Brain microvascular endothelial cell (primary cell): ENCODE data around the gene WRNIP1.

Experiments used
- DNase-seq: peaks from one replicate; pipeline ENCODE4 v3.0.0-alpha.2; 2020
- H3K27ac ChIP-seq: fragments of 250-450 bp; sonication (Bioruptor Pico); 2 replicates; pipeline ENCODE4 v1.5.1; 2020; ENCODE audit warnings: mild to moderate bottlenecking, moderate library complexity
- H3K27me3 ChIP-seq: fragments of 250-450 bp; sonication (Bioruptor Pico); replicated peaks from 2 replicates; pipeline ENCODE4 v1.5.1; 2020; ENCODE audit warnings: mild to moderate bottlenecking
- H3K36me3 ChIP-seq: fragments of 250-450 bp; sonication (Bioruptor Pico); replicated peaks from 2 replicates; pipeline ENCODE4 v1.5.1; 2020; ENCODE audit warnings: mild to moderate bottlenecking
- H3K4me3 ChIP-seq: 2 replicates; pipeline ENCODE4 v1.5.1; 2011; ENCODE audit warnings: low read depth, mild to moderate bottlenecking, control low read depth, low read length, moderate library complexity
- CTCF ChIP-seq: IDR thresholded peaks from 2 replicates; pipeline ENCODE4 v1.5.1; 2011; ENCODE audit warnings: low read depth, mild to moderate bottlenecking, moderate library complexity, low read length, control low read depth, inconsistent platforms; ENCODE audit errors: missing control alignments
- in situ Hi-C: cut with HindIII; loops from 2 replicates; pipeline ENCODE4 v1.10.0; 2017; ENCODE audit warnings: low sequenced_read_pairs, low pct_ligation_motif_present

Gene WRNIP1

DNA sequence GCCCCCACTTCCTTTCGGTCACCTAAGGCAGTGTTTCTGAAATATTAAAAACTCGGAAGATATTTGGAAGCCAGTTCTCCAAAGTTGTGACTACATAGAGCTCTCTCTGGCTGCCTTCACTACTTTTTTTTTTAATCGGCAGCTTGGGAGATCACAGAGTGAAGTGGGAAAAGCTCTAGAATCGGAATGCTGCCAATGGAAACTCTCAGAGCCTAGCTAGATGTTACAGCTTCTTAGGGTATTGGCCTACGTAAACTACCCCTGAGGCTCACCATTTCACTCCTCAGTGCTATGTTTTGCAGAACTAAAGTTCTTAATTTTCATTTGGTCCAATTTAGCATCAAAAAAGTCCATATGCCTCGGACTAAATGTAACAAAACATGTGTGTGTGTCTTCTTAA, 61.9 kb downstream of the WRNIP1 start:
- no peak for DNase-seq
- no peaks in the 10 kb centered on the region for H3K36me3 ChIP-seq
- H3K4me3 ChIP-seq: no peak overlapping the region
- H3K27ac ChIP-seq: no peak overlapping the region
- TF ChIP-seq CTCF: no peak
- H3K27me3 ChIP-seq: no peaks in the 10 kb centered on the region
- in situ Hi-C loops: no loop called here

DNA sequence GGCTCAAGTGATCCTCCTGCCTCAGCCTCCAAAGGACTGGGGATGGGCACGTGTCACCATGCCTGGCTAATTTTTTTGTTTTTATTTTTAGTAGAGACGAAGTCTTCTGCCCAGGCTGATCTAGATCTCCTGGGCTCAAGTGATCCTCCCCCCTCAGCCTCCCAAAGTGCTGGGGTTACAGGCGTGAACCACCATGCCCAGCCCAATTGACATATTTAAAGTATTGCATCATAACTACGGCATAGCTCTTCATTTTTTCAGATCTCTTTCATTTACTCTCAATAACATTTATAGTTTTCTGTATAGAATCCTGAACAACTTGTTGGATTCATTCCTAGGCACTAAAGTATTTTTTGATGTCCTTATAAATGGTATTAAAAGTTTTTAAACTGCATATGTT, 63.4 kb downstream of the WRNIP1 start:
- Histone ChIP-seq H3K36me3 (no peaks in the 10 kb centered on the region), H3K4me3 (no peak overlapping the region), H3K27me3 (no peaks in the 10 kb centered on the region), H3K27ac (no peak overlapping the region)
- no peak for DNase-seq
- TF ChIP-seq CTCF: no peak
- in situ Hi-C loops: no loop called here

- Histone ChIP-seq H3K27ac (no peak overlapping the region), H3K27me3 (no peaks in the 10 kb centered on the region), H3K36me3 (no peaks in the 10 kb centered on the region), H3K4me3 (no peak overlapping the region)
- no peak for DNase-seq
- TF ChIP-seq CTCF: no peak
- in situ Hi-C loops: no loop called here
Observed at GRCh38 chr6:2829253-2829652, 64.1 kb downstream of the WRNIP1 start.

GRCh38 chr6:2830183-2830582, 65.0 kb downstream of the WRNIP1 start:
- H3K4me3 ChIP-seq: no peak overlapping the region
- H3K27me3 ChIP-seq: no peaks in the 10 kb centered on the region
- no peak overlapping the region for H3K27ac ChIP-seq
- in situ Hi-C loops: no loop called here
- TF ChIP-seq CTCF: no peak
- no peak for DNase-seq
- no peaks in the 10 kb centered on the region for H3K36me3 ChIP-seq

DNA sequence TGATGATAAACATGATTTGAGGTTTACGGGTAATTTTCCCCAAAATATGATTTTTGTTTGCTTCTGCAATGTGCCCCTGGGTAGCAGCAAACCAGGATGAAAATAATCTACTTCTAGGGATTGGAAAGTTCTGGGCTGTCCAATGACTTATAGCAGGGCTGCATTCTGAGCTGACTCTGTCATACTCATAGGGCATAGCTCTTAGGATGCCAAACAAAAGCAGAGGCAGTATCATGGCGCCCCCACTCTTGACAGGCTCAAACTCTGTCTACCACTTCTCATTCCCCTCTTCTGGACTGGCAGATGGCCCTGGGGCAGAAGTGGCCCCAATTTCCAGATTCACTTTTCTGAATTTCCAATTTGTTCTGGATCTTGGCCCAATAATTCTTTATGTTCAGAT, 66.2 kb downstream of the WRNIP1 start:
- no peak for DNase-seq
- TF ChIP-seq CTCF: no peak
- Histone ChIP-seq H3K27ac (no peak overlapping the region), H3K36me3 (no peaks in the 10 kb centered on the region), H3K4me3 (no peak overlapping the region), H3K27me3 (no peaks in the 10 kb centered on the region)
- in situ Hi-C loops: no loop called here

DNA sequence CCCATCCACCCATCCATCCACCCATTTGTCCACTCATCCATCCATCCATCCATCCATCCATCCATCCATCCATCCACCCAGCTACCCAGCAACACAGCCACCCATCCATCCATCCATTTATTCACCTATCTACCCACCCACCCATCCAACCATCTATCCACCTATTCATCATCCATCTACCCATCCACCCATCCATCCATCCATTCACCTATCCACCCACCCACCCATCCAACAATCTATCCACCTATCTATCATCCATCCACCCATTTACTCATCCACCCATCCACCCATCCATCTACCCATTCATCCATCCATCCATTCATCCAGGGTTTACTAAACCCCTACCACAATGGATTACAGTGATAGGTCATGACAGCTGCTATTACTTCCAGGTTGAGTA, 69.1 kb downstream of the WRNIP1 start:
- Histone ChIP-seq H3K27ac (no peak overlapping the region), H3K36me3 (peaks cover 4% of the 10 kb centered on the region), H3K27me3 (no peaks in the 10 kb centered on the region), H3K4me3 (no peak overlapping the region)
- DNase-seq: no peak
- no peak for TF ChIP-seq CTCF
- in situ Hi-C loops: no loop called here
